GM23338 (cell line): ENCODE results near the gene LYZL6. TPM values are rescaled to one million over a fixed set of nuclear protein-coding genes. Genes with fewer than 3 reads are reported as not detected.

Experiments used
- ATAC-seq: fragments of 200-7000 bp; cut with Tn5 transposase; 3 replicates; pipeline ENCODE4 v1.9.1; 2020
- DNase-seq: peaks from one replicate; pipeline ENCODE4 v3.0.0-alpha.2; 2015; ENCODE audit warnings: low spot score
- H2AFZ ChIP-seq: fragments of 200-600 bp; sonication (generic); 2 replicates; pipeline ENCODE4 v1.8.0; 2016; ENCODE audit warnings: antibody characterized with exemption, mild to moderate bottlenecking, moderate library complexity
- H3F3A ChIP-seq: fragments of 200-600 bp; sonication (generic); replicated peaks from 2 replicates; pipeline ENCODE4 v1.8.0; 2017; ENCODE audit warnings: antibody characterized with exemption, mixed run types, low read depth
- H3K27ac ChIP-seq: fragments of 200-600 bp; sonication (generic); 2 replicates; pipeline ENCODE4 v1.6.1; 2016; ENCODE audit warnings: low read depth
- H3K27me3 ChIP-seq: fragments of 200-600 bp; sonication (generic); 2 replicates; pipeline ENCODE4 v1.8.0; 2016; ENCODE audit warnings: mild to moderate bottlenecking, mixed run types, moderate library complexity; ENCODE audit not compliant: insufficient read depth
- H3K36me3 ChIP-seq: fragments of 200-600 bp; sonication (generic); 2 replicates; pipeline ENCODE4 v1.8.0; 2016; ENCODE audit warnings: mild to moderate bottlenecking; ENCODE audit not compliant: insufficient read depth
- H3K4me1 ChIP-seq: fragments of 200-600 bp; sonication (generic); 2 replicates; pipeline ENCODE4 v1.8.0; 2016; ENCODE audit warnings: mild to moderate bottlenecking, moderate library complexity; ENCODE audit not compliant: insufficient read depth
- H3K4me2 ChIP-seq: fragments of 200-600 bp; sonication (generic); 2 replicates; pipeline ENCODE4 v1.7.1; 2017; ENCODE audit warnings: mixed run types
- H3K4me3 ChIP-seq: fragments of 200-600 bp; sonication (generic); 2 replicates; pipeline ENCODE4 v1.6.1; 2016; ENCODE audit warnings: mixed run types
- H3K79me2 ChIP-seq: fragments of 200-600 bp; sonication (generic); replicated peaks from 2 replicates; pipeline ENCODE4 v1.8.0; 2017; ENCODE audit warnings: mild to moderate bottlenecking; ENCODE audit not compliant: insufficient read depth
- H3K9me2 ChIP-seq: fragments of 200-600 bp; sonication (generic); 2 replicates; pipeline ENCODE4 v1.8.0; 2017; ENCODE audit not compliant: insufficient read depth
- H4K20me1 ChIP-seq: fragments of 200-600 bp; sonication (generic); replicated peaks from 2 replicates; pipeline ENCODE4 v1.8.0; 2017; ENCODE audit warnings: mild to moderate bottlenecking; ENCODE audit not compliant: insufficient read depth
- H3K27ac Mint-ChIP-seq: 2 replicates; pipeline ENCODE4 v1.8.0; 2020; ENCODE audit warnings: inconsistent platforms, mild to moderate bottlenecking, moderate library complexity, mixed read lengths
- H3K27me3 Mint-ChIP-seq: 3 replicates; pipeline ENCODE4 v1.8.0; 2022; ENCODE audit warnings: low read depth, mild to moderate bottlenecking, moderate library complexity, mixed read lengths, inconsistent platforms; ENCODE audit not compliant: insufficient read depth, poor library complexity
- H3K36me3 Mint-ChIP-seq: 3 replicates; pipeline ENCODE4 v1.8.0; 2021; ENCODE audit warnings: low read depth, mild to moderate bottlenecking, inconsistent platforms, moderate library complexity, mixed read lengths
- H3K4me1 Mint-ChIP-seq: 3 replicates; pipeline ENCODE4 v1.8.0; 2020; ENCODE audit warnings: mild to moderate bottlenecking, inconsistent platforms, mixed read lengths
- H3K4me3 Mint-ChIP-seq: 3 replicates; pipeline ENCODE4 v1.8.0; 2021; ENCODE audit warnings: moderate library complexity, mild to moderate bottlenecking, inconsistent platforms, mixed read lengths
- H3K9me3 Mint-ChIP-seq: 3 replicates; pipeline ENCODE4 v1.8.0; 2020; ENCODE audit warnings: moderate library complexity, mild to moderate bottlenecking, inconsistent platforms, mixed read lengths
- CREB1 ChIP-seq: fragments of 250-450 bp; sonication (Bioruptor Pico); IDR thresholded peaks from 2 replicates; pipeline ENCODE4 v1.5.0; 2020; ENCODE audit warnings: low read depth, mild to moderate bottlenecking, moderate library complexity
- EZH2 ChIP-seq: fragments of 200-600 bp; sonication (generic); IDR thresholded peaks from one replicate; pipeline ENCODE4 v1.8.0; 2017; ENCODE audit warnings: antibody characterized with exemption, mild to moderate bottlenecking, low read depth; ENCODE audit not compliant: unreplicated experiment
- EZH2phosphoT487 ChIP-seq: fragments of 200-600 bp; sonication (generic); IDR thresholded peaks from one replicate; pipeline ENCODE4 v1.8.1; 2018; ENCODE audit warnings: antibody characterized with exemption; ENCODE audit not compliant: unreplicated experiment
- POLR2AphosphoS5 ChIP-seq: IDR thresholded peaks from 2 replicates; pipeline ENCODE4 v1.6.1; 2016; ENCODE audit warnings: antibody characterized with exemption, low read depth
- STAT1 ChIP-seq: IDR thresholded peaks from one replicate; pipeline ENCODE4 v1.6.1; 2016; ENCODE audit warnings: antibody characterized with exemption; ENCODE audit not compliant: unreplicated experiment
- ZNF331 ChIP-seq: fragments of 250-450 bp; sonication (Bioruptor Pico); IDR thresholded peaks from 2 replicates; pipeline ENCODE4 v1.5.0; 2020; ENCODE audit warnings: low read depth, mild to moderate bottlenecking, moderate library complexity
- polyA plus RNA-seq: library from polyadenylated mRNA; unstranded; fragments of >200 nt; fragmentation: Nextera tagmentation; extraction: Ambion mirVana; gene quantifications from 2 replicates; pipeline ENCODE4 v1.2.1, GENCODE V29; 2016
- total RNA-seq: library from RNA; depleted of rRNA; stranded (reverse); fragments of >200 nt; shearing (Covaris generic); gene quantifications from 2 replicates; pipeline ENCODE4 v1.2.3, GENCODE V29; 2014
- TF ChIP-seq, protein P1 (sequence below): fragments of 250-450 bp; sonication (Bioruptor Pico); IDR thresholded peaks from 2 replicates; pipeline ENCODE4 v1.5.0; 2020; ENCODE audit warnings: mild to moderate bottlenecking, moderate library complexity
- TF ChIP-seq, protein P2 (sequence below), 2 experiments: fragments of 200-600 bp in 1 of 2; sonication (generic) in 1 of 2; conservative IDR thresholded peaks; 2 replicates each; pipeline versions ENCODE4 v1.5.1 to v1.6.1; 2016 to 2017; ENCODE audit warnings: antibody characterized with exemption in 2 of 2, low read depth in 2 of 2, mild to moderate bottlenecking in 2 of 2, moderate library complexity in 1 of 2

LYZL6 gene
- total and polyA plus RNA-seq, 2 experiments from 2014 or later: not detected

DNA sequence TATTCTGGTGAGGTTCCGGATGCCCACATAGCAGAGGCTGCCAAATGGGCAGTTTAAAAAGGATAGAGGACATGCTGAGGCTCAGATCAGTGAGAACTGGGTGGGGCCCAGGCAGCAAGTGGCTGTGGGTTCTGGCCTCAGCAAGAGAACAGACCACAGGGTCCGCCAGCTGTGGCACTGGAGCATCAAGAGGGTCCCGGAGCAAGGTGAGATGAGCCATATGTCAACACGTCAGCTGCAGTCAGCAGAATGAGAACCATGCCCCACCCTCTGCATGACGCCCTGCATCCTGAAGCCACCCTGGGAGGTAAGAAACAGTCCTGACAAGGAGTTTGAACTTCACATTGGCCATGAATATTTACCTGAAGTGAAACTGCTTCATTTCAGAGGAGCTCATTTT is 43.2 kb downstream of the LYZL6 start (continued):
- TF ChIP-seq, protein P1, sequence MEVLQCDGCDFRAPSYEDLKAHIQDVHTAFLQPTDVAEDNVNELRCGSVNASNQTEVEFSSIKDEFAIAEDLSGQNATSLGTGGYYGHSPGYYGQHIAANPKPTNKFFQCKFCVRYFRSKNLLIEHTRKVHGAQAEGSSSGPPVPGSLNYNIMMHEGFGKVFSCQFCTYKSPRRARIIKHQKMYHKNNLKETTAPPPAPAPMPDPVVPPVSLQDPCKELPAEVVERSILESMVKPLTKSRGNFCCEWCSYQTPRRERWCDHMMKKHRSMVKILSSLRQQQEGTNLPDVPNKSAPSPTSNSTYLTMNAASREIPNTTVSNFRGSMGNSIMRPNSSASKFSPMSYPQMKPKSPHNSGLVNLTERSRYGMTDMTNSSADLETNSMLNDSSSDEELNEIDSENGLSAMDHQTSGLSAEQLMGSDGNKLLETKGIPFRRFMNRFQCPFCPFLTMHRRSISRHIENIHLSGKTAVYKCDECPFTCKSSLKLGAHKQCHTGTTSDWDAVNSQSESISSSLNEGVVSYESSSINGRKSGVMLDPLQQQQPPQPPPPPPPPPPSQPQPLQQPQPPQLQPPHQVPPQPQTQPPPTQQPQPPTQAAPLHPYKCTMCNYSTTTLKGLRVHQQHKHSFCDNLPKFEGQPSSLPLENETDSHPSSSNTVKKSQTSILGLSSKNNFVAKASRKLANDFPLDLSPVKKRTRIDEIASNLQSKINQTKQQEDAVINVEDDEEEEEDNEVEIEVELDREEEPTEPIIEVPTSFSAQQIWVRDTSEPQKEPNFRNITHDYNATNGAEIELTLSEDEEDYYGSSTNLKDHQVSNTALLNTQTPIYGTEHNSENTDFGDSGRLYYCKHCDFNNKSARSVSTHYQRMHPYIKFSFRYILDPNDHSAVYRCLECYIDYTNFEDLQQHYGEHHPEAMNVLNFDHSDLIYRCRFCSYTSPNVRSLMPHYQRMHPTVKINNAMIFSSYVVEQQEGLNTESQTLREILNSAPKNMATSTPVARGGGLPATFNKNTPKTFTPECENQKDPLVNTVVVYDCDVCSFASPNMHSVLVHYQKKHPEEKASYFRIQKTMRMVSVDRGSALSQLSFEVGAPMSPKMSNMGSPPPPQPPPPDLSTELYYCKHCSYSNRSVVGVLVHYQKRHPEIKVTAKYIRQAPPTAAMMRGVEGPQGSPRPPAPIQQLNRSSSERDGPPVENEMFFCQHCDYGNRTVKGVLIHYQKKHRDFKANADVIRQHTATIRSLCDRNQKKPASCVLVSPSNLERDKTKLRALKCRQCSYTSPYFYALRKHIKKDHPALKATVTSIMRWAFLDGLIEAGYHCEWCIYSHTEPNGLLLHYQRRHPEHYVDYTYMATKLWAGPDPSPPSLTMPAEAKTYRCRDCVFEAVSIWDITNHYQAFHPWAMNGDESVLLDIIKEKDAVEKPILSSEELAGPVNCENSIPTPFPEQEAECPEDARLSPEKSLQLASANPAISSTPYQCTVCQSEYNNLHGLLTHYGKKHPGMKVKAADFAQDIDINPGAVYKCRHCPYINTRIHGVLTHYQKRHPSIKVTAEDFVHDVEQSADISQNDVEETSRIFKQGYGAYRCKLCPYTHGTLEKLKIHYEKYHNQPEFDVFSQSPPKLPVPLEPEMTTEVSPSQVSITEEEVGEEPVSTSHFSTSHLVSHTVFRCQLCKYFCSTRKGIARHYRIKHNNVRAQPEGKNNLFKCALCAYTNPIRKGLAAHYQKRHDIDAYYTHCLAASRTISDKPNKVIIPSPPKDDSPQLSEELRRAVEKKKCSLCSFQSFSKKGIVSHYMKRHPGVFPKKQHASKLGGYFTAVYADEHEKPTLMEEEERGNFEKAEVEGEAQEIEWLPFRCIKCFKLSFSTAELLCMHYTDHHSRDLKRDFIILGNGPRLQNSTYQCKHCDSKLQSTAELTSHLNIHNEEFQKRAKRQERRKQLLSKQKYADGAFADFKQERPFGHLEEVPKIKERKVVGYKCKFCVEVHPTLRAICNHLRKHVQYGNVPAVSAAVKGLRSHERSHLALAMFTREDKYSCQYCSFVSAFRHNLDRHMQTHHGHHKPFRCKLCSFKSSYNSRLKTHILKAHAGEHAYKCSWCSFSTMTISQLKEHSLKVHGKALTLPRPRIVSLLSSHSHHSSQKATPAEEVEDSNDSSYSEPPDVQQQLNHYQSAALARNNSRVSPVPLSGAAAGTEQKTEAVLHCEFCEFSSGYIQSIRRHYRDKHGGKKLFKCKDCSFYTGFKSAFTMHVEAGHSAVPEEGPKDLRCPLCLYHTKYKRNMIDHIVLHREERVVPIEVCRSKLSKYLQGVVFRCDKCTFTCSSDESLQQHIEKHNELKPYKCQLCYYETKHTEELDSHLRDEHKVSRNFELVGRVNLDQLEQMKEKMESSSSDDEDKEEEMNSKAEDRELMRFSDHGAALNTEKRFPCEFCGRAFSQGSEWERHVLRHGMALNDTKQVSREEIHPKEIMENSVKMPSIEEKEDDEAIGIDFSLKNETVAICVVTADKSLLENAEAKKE (CRISPR knock-in tag): no peak
- TF ChIP-seq EZH2phosphoT487 (no peak), POLR2AphosphoS5 (no peak), CREB1 (CRISPR knock-in tag) (no peak), STAT1 (no peak)

DNA sequence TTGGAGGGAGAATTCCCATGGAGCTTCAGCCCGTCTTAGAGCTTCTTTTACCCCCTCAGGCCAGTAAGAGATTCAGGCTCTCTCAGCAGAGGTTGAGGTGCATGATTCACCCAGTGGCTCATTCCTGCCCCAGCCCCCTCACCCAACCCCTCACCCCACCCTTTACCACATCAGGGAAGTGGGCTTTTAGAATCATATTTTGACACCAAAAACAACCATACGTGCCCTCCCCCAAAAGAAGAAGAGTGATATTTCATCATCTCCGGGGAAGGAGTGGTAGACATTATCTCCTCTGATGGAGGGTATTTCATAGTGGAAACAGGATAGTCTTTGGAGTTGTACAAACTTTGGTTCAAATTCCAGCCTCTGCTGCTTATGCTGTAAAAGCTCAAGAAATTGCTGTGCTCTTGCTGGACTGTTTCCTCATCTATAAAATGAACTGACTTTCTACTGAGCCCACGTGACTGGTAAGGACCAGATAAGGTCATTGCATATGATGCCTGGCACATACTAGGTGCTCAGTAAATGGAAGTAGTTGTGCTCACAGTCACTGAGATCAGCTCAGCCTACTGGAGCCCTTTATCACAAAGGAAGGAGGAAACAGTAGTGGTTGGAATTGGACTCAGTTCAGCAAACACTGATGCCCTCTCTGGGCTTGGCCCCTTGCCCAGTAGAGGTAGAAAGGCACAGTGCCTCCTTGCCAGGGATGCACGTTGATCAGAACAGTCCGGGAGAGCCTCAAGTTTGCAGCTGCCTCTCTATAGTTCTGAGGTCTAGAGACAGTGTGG is 45.0 kb downstream of the LYZL6 start:
- no peaks in the 10 kb centered on the region for H3K36me3 Mint-ChIP-seq
- H3K9me2 ChIP-seq: no peaks in the 10 kb centered on the region
- peaks cover 3% of the 10 kb centered on the region for H3K27me3 Mint-ChIP-seq
- H3K4me3 ChIP-seq: no peak overlapping the region
- H3K4me2 ChIP-seq: no peak overlapping the region
- H3K4me1 Mint-ChIP-seq: no peaks in the 10 kb centered on the region
- H3K27ac ChIP-seq: no peak overlapping the region
- DNase-seq (no peak), ATAC-seq (no peak)
- H3K36me3 ChIP-seq: no peaks in the 10 kb centered on the region
- no peak overlapping the region for H3K27ac Mint-ChIP-seq
- no peak overlapping the region for H2AFZ ChIP-seq
- H3K9me3 Mint-ChIP-seq: no peaks in the 10 kb centered on the region
- no peaks in the 10 kb centered on the region for H3K4me1 ChIP-seq
- no peaks in the 10 kb centered on the region for H3K27me3 ChIP-seq
- H3K4me3 Mint-ChIP-seq: no peak overlapping the region
- no peaks in the 10 kb centered on the region for H4K20me1 ChIP-seq
- H3K79me2 ChIP-seq: no peaks in the 10 kb centered on the region
- no peaks in the 10 kb centered on the region for H3F3A ChIP-seq
- TF ChIP-seq, protein P2, sequence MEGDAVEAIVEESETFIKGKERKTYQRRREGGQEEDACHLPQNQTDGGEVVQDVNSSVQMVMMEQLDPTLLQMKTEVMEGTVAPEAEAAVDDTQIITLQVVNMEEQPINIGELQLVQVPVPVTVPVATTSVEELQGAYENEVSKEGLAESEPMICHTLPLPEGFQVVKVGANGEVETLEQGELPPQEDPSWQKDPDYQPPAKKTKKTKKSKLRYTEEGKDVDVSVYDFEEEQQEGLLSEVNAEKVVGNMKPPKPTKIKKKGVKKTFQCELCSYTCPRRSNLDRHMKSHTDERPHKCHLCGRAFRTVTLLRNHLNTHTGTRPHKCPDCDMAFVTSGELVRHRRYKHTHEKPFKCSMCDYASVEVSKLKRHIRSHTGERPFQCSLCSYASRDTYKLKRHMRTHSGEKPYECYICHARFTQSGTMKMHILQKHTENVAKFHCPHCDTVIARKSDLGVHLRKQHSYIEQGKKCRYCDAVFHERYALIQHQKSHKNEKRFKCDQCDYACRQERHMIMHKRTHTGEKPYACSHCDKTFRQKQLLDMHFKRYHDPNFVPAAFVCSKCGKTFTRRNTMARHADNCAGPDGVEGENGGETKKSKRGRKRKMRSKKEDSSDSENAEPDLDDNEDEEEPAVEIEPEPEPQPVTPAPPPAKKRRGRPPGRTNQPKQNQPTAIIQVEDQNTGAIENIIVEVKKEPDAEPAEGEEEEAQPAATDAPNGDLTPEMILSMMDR (conservative IDR thresholded peaks at IDR 0.05; ENCODE audit: low read depth in 2 of 2): no peak
- TF ChIP-seq EZH2phosphoT487 (no peak), POLR2AphosphoS5 (no peak), EZH2 (no peak), ZNF331 (no peak)
